ENCODE data around the gene EEF2KMT. TPM values are rescaled to one million over a fixed set of nuclear protein-coding genes. Genes with fewer than 3 reads are reported as not detected.

EEF2KMT gene
- total and polyA plus RNA-seq, 9 of the 15 experiments (the other 6 are each of a cell fraction or from before 2014, with no cell fraction given), result 4.2 to 22.7 (median 12.8) TPM

DNA sequence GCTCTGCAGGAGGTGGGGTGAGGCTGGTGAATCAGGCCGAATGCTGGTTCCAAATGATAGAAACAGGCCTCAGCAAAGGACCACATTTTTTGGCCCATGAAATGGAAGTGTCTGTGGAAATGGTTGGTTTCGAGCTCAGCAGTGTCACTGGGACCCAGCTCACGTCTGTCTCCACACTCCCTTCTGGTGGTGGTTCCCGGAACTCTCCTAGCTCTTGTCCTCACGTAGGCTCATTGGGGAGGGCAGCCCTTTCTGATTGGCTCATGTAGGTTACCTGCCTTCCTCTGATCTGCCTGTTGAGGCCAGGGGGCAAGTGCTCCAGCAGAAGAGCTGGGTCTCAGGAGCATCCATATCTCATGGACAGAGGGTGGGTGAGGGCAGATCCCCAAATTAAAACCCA lies 22.0 kb downstream of the EEF2KMT start:
- intact Hi-C loops (cut with micrococcal nuclease), result no loop called here
- H3K27ac ChIP-seq (ENCODE audit: extremely low read depth, low read depth, low read length), result no peak overlapping the region
- no peaks in the 10 kb centered on the region for H3K9me1 ChIP-seq (ENCODE audit: control insufficient read depth, insufficient read depth, low read length)
- 74% methylated on average over 5 of the region's 5 CpGs for WGBS (ENCODE audit: insufficient coverage, low coverage, missing lambda C conversion rate)
- in situ Hi-C loops (cut with MboI), result no loop called here
- H3K9ac ChIP-seq (ENCODE audit: insufficient read depth in 1 of 2, low read depth in 2 of 2, low read length in 2 of 2), result no peak overlapping the region; a peak in 1 of 4 replicates
- no peak for ATAC-seq
- ChIA-PET CTCF (ENCODE audit: low intra/inter-chr PET ratio) (no interaction called here), POLR2A (interaction anchor here (1.4 kb wide), 1 partner anchor 10 kb away, joined by 4 read pairs; the partner anchor contains the start of gene C16orf89)
- peaks cover 5 to 6% of the 10 kb centered on the region in 2 experiments; a peak in 3 of 5 replicates for H3K4me1 ChIP-seq (replicated peaks in 1 of 2; ENCODE audit: control insufficient read depth in 2 of 2, insufficient read depth in 2 of 2, low read length in 2 of 2)
- H3K36me3 ChIP-seq (ENCODE audit: control insufficient read depth, insufficient read depth, low read length), result peaks cover 41% of the 10 kb centered on the region
- H3K9me3 ChIP-seq (replicated peaks; ENCODE audit: control insufficient read depth, insufficient read depth, low read depth, low read length), result peaks cover 5% of the 10 kb centered on the region; the same call in 1 of the 2 replicates
- BruUV-seq (replicated peaks), result no TSS peak
- H3K27me3 ChIP-seq (ENCODE audit: control insufficient read depth in 2 of 2, insufficient read depth in 2 of 2, low read length in 2 of 2), result no peaks in the 10 kb centered on the region
- no peak overlapping the region for H2AFZ ChIP-seq (ENCODE audit: low read depth, low read length)
- no peak overlapping the region for H3K4me2 ChIP-seq (ENCODE audit: insufficient read depth, low read length)
- DNase-seq (ENCODE audit: extremely low read depth in 1 of 4, low spot score in 3 of 4), result peak in 1 of 4 experiments; percentile 5
- no peak overlapping the region for H3K4me3 ChIP-seq
- no peaks in the 10 kb centered on the region for H4K20me1 ChIP-seq (replicated peaks; ENCODE audit: control insufficient read depth, insufficient read depth, low read length)
- no peak for FAIRE-seq
- H3K79me2 ChIP-seq (ENCODE audit: control insufficient read depth, insufficient read depth, low read length), result peaks cover 16% of the 10 kb centered on the region
- no peak for TF ChIP-seq ZNF77 (CRISPR knock-in tag; IDR thresholded peaks at IDR 0.05)
- TF ChIP-seq CBX1 (IDR thresholded peaks at IDR 0.05; ENCODE audit: low read depth), result no peak
- TF ChIP-seq SMARCA5 (IDR thresholded peaks at IDR 0.05), result no peak
- TF ChIP-seq TAF1 (IDR thresholded peaks at IDR 0.05; ENCODE audit: control insufficient read depth, extremely low read depth, insufficient read depth, low read length, severe bottlenecking), result no peak
- TF ChIP-seq, protein P1, sequence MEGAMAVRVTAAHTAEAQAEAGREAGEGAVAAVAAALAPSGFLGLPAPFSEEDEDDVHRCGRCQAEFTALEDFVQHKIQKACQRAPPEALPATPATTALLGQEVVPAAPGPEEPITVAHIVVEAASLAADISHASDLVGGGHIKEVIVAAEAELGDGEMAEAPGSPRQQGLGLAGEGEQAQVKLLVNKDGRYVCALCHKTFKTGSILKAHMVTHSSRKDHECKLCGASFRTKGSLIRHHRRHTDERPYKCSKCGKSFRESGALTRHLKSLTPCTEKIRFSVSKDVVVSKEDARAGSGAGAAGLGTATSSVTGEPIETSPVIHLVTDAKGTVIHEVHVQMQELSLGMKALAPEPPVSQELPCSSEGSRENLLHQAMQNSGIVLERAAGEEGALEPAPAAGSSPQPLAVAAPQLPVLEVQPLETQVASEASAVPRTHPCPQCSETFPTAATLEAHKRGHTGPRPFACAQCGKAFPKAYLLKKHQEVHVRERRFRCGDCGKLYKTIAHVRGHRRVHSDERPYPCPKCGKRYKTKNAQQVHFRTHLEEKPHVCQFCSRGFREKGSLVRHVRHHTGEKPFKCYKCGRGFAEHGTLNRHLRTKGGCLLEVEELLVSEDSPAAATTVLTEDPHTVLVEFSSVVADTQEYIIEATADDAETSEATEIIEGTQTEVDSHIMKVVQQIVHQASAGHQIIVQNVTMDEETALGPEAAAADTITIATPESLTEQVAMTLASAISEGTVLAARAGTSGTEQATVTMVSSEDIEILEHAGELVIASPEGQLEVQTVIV (CRISPR knock-in tag; IDR thresholded peaks at IDR 0.05; ENCODE audit: borderline replicate concordance), result no peak
- TF ChIP-seq PHF21A (IDR thresholded peaks at IDR 0.05; ENCODE audit: borderline replicate concordance, low read depth), result no peak
- no peak for TF ChIP-seq ZNF282 (CRISPR knock-in tag; IDR thresholded peaks at IDR 0.05)
- TF ChIP-seq, protein P2, sequence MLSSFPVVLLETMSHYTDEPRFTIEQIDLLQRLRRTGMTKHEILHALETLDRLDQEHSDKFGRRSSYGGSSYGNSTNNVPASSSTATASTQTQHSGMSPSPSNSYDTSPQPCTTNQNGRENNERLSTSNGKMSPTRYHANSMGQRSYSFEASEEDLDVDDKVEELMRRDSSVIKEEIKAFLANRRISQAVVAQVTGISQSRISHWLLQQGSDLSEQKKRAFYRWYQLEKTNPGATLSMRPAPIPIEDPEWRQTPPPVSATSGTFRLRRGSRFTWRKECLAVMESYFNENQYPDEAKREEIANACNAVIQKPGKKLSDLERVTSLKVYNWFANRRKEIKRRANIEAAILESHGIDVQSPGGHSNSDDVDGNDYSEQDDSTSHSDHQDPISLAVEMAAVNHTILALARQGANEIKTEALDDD (IDR thresholded peaks at IDR 0.05), result no peak
- TF ChIP-seq DLX4 (CRISPR knock-in tag; IDR thresholded peaks at IDR 0.05), result no peak
- TF ChIP-seq, protein P3, sequence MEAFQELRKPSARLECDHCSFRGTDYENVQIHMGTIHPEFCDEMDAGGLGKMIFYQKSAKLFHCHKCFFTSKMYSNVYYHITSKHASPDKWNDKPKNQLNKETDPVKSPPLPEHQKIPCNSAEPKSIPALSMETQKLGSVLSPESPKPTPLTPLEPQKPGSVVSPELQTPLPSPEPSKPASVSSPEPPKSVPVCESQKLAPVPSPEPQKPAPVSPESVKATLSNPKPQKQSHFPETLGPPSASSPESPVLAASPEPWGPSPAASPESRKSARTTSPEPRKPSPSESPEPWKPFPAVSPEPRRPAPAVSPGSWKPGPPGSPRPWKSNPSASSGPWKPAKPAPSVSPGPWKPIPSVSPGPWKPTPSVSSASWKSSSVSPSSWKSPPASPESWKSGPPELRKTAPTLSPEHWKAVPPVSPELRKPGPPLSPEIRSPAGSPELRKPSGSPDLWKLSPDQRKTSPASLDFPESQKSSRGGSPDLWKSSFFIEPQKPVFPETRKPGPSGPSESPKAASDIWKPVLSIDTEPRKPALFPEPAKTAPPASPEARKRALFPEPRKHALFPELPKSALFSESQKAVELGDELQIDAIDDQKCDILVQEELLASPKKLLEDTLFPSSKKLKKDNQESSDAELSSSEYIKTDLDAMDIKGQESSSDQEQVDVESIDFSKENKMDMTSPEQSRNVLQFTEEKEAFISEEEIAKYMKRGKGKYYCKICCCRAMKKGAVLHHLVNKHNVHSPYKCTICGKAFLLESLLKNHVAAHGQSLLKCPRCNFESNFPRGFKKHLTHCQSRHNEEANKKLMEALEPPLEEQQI (IDR thresholded peaks at IDR 0.05), result no peak
- no peak for TF ChIP-seq SMARCB1 (IDR thresholded peaks at IDR 0.05; ENCODE audit: insufficient read length, low read depth)
- no peak for TF ChIP-seq BCL6 (CRISPR knock-in tag; IDR thresholded peaks at IDR 0.05)
- TF ChIP-seq, protein P4, sequence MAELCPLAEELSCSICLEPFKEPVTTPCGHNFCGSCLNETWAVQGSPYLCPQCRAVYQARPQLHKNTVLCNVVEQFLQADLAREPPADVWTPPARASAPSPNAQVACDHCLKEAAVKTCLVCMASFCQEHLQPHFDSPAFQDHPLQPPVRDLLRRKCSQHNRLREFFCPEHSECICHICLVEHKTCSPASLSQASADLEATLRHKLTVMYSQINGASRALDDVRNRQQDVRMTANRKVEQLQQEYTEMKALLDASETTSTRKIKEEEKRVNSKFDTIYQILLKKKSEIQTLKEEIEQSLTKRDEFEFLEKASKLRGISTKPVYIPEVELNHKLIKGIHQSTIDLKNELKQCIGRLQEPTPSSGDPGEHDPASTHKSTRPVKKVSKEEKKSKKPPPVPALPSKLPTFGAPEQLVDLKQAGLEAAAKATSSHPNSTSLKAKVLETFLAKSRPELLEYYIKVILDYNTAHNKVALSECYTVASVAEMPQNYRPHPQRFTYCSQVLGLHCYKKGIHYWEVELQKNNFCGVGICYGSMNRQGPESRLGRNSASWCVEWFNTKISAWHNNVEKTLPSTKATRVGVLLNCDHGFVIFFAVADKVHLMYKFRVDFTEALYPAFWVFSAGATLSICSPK (IDR thresholded peaks at IDR 0.05; ENCODE audit: borderline replicate concordance), result no peak
- TF ChIP-seq SMARCA4 (IDR thresholded peaks at IDR 0.05), result no peak
- TF ChIP-seq ZNF445 (CRISPR knock-in tag; IDR thresholded peaks at IDR 0.05; ENCODE audit: low read depth), result no peak
- TF ChIP-seq TAF7 (tag; IDR thresholded peaks at IDR 0.05), result no peak
- TF ChIP-seq PYGO2 (tag; IDR thresholded peaks at IDR 0.05), result no peak

Measured in K562 (cell line).